Measurements from ENCODE around the gene GPX8. TPM values are rescaled to one million over a fixed set of nuclear protein-coding genes. Genes with fewer than 3 reads are reported as not detected.

GPX8 gene
- 10 to 100 TPM; 79.3 to 84.0 (median 80.5) TPM for polyA plus RNA-seq (ENCODE audit: insufficient read length in 3 of 3)

- DNase-seq (ENCODE audit: low read depth in 3 of 3, low spot score in 2 of 3) = peak in 2 of 3 donors; percentile 78 to 82
Observed at GRCh38 chr5:55159763-55160492, at the start of gene GPX8. GPX8 (plus strand) TSS chr5:55160171; CDS start chr5:55160193, 22 bp downstream.

DNA sequence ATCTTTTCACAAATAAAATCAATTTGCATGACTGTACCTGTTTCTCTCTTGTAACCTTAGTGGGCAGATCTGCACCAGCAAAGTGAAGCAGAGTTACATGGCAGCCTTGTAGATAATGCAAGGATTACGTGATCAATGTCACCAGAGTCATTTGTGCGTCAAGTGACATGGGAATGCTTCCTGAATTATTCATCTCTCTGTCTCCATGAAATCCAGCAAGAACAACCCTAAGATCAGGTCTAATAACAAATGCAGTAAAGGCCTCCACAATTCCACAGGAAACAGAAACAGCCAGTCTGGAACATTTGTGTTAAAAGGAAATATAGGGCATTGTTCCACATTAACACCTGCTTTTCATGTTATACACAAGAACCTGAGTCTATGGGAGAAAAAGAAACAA is 49.8 kb upstream of the GPX8 start:
- DNase-seq (ENCODE audit: low read depth in 3 of 3, low spot score in 2 of 3) = no peak

- no peak for DNase-seq (ENCODE audit: low read depth in 3 of 3, low spot score in 2 of 3)
Observed at GRCh38 chr5:55113327-55113726, 46.6 kb upstream of the GPX8 start.

GRCh38 chr5:55114061-55114460 is 45.9 kb upstream of the GPX8 start:
- DNase-seq (ENCODE audit: low read depth in 3 of 3, low spot score in 2 of 3) = no peak

DNA sequence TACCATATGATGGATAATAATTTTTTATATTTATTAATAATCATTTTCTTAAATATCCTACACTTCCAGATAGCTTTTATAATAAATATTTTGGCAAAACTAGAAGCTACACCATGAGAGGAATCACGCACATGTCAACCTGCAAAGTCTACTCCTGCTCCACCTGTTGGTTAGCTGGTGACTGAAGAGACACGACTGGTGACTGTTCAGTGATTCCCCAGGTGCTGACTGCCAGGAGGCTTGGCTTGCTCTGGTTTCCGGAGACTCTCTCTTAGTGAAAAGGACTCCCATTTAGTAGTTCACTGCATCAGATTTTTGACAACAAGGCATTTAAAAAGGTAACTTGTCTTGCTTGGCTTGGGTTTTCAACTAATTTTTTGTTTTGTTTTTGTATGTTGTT is 36.6 kb upstream of the GPX8 start:
- DNase-seq (ENCODE audit: low read depth in 3 of 3, low spot score in 2 of 3) = no peak

GRCh38 chr5:55134053-55134722 is 25.8 kb upstream of the GPX8 start:
- DNase-seq (ENCODE audit: low read depth in 3 of 3, low spot score in 2 of 3) = no peak

DNA sequence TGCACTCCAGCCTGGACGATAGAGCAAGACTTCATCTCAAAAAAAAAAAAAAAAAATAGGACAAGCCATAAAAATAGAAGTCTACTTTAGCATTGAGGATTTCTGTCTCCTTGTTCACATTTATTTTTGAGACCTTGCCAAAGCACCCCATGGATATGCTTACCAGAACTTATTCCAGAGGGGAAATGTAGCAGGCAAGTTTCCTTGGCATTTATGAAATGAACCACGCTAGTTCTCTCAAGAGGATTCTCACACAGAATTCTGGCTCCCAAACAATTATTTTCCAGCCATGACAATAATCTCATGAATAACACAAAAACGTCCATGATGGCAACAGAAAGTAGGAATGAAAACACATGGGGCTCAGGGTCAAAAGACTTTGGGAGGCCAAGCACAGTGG is 23.4 kb upstream of the GPX8 start:
- DNase-seq (ENCODE audit: low read depth in 3 of 3, low spot score in 2 of 3) = no peak

- DNase-seq (ENCODE audit: low read depth in 3 of 3, low spot score in 2 of 3) = no peak
Observed at GRCh38 chr5:55140908-55141665, 18.9 kb upstream of the GPX8 start.

GRCh38 chr5:55141945-55142690 is 17.9 kb upstream of the GPX8 start:
- DNase-seq (ENCODE audit: low read depth in 3 of 3, low spot score in 2 of 3) = no peak

- DNase-seq (ENCODE audit: low read depth in 3 of 3, low spot score in 2 of 3) = no peak
Observed at GRCh38 chr5:55143624-55144023, 16.3 kb upstream of the GPX8 start.

- no peak for DNase-seq (ENCODE audit: low read depth in 3 of 3, low spot score in 2 of 3)
Observed at GRCh38 chr5:55146080-55146479, 13.9 kb upstream of the GPX8 start.

DNA sequence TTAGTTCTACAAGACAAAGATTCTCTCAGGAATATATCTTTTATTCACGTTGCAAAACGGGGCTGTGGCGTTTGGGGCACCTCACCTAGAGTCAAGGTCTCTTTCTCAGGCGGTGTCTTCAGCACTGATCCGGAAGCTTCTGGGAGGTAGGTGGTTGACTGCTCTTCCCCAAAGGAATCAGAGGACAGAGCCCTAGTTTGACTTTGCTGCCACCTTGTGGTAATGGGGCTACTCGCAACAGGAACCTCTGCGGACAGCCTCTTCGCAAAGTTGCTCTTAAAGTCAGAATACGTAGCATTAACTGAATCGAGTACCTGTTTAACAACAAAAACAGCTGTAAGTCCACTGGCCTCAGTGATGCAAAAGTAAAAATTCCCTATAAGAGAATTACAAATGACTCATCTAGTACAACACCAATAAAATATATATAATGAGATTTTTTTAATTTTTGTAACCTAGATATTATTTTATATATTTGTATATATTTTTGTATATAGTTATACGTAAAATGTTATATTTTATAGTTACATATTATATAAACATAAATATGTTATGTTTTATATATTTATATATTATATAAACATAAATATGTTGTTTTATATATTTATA is 13.3 kb upstream of the GPX8 start:
- peak; percentile 63 to 83 (median 73) for DNase-seq (ENCODE audit: low read depth in 3 of 3, low spot score in 2 of 3)

DNA sequence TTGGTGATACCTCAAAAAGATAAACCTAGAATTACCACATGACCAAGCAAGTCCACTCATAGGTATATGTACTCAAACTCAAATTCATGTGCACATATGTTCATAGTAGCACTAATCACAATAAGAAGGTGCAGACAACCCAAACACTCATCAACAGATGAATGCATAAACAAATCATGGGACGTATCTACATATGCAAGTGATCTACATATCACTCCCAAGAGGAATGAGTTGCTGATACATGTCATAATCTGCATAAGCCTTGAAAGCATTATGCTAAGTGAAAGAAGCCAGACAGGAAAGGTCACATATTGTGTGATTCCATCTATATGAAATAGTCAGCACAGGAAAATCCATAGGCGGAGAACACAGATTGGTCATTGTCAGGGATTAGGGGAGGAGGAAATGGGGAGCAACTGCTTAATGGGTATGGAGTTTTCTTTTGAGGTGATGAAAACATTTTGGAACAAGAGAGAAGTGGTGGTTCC is 10.6 kb upstream of the GPX8 start:
- DNase-seq (ENCODE audit: low read depth in 3 of 3, low spot score in 2 of 3) = no peak

GRCh38 chr5:55151923-55152842 is 7.8 kb upstream of the GPX8 start:
- no peak for DNase-seq (ENCODE audit: low read depth in 3 of 3, low spot score in 2 of 3)

GRCh38 chr5:55154873-55155272 is 5.1 kb upstream of the GPX8 start:
- DNase-seq (ENCODE audit: low read depth in 3 of 3, low spot score in 2 of 3) = no peak

DNA sequence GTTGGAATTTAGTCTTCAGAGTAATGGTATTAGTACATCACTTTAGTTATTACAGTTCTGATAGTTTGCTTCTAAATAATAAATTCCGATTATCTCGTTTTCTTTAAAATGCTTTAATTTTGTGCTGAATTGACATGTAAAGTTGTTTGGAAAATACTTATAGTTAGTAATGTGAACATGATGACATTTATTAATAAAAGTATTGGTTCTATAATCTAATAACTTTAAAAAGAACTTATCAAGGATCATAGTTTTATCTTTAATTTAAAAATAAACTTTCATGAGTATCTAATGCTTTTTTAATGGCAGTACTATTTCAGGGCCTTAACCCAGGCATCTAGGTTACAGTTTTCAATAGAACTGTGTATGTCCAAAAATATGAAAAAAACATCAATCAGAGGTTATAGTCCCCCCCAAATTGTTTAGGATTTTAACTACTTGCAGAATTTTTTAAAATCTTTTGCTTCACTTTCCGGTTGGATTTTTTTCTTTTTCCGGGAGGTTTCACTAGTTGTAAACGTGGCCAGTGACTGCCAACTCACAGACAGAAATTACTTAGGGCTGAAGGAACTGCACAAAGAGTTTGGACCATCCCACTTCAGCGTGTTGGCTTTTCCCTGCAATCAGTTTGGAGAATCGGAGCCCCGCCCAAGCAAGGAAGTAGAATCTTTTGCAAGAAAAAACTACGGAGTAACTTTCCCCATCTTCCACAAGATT is 680 bp downstream of the GPX8 start:
- peak in 2 of 3 donors; percentile 71 to 76 for DNase-seq (ENCODE audit: low read depth in 3 of 3, low spot score in 2 of 3)

- no peak for DNase-seq (ENCODE audit: low read depth in 3 of 3, low spot score in 2 of 3)
Observed at GRCh38 chr5:55162666-55163065, 2.7 kb downstream of the GPX8 start.

DNA sequence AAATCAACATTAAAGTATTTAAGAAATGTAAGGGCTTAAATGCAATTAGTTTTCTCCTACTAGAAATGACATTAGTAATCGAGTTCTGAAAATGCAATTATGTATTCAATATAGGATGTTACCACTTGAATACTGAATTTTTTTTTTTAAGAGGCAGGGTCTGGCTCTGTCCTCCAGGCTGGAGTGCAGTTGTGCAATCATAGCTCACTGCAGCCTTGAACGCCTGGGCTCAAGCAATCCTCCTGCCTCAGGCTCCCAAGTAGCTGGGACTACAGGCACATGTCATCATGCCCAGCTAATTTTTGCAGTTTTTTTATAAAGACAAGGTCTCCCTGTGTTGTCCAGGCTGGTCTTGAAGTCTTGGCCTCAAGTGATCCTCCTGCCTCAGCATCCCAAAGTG is 11.5 kb downstream of the GPX8 start:
- no peak for DNase-seq (ENCODE audit: low read depth in 3 of 3, low spot score in 2 of 3)
